Epithelial cell of esophagus (primary cell): ENCODE results near the gene MACROH2A1.

Source experiments
- DNase-seq: peaks from one replicate; pipeline ENCODE4 v3.0.0; 2010; ENCODE audit warnings: low read depth
- H3K4me3 ChIP-seq: 2 replicates; pipeline ENCODE4 v1.5.1; 2011; ENCODE audit warnings: mild to moderate bottlenecking, low read length, control low read depth
- TF ChIP-seq, protein P1 (sequence below): IDR thresholded peaks from 2 replicates; pipeline ENCODE4 v1.5.1; 2011; ENCODE audit warnings: low read depth, mild to moderate bottlenecking, low read length, control low read depth, inconsistent platforms; ENCODE audit not compliant: insufficient read depth; ENCODE audit errors: missing control alignments

MACROH2A1 gene

DNA sequence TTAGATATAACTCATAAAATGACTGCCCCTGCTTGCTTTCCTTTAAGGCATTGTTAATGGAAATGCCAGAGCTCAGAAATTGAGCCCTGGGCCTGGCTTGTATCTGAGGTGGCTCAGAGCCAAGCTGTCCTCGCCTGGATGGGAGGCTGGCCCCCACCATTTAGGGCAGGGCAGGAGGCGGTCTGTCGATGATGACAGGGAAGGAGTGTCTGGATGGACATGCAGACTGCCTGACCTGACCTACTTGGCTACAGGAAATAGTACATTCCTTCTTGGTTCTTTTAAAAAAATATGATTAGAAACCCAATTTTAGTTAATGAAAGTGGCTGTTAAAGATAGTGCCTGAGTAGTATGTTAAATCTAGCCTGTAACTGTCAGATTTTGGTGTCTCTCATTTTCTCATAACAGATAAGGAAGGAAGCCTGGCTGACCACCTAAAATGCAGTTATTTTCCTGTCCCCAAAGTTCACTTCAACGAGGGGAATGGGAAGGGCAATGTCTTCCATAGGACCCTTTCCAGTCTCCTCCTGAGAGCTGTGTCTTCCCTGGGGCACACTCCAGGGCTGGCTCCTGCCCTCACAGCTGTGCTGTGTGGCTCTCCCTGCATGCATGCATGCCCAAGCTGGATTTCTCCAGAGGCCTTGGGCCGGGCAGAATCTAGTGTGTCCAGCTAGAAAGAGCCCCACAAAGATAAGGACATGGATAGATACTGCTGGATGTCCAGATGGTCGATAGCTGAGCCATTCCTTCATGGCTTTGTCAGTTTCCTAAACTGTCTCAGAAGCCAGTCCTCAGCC lies 42.3 kb downstream of the MACROH2A1 start:
- H3K4me3 ChIP-seq, result no peak overlapping the region
- TF ChIP-seq, protein P1, sequence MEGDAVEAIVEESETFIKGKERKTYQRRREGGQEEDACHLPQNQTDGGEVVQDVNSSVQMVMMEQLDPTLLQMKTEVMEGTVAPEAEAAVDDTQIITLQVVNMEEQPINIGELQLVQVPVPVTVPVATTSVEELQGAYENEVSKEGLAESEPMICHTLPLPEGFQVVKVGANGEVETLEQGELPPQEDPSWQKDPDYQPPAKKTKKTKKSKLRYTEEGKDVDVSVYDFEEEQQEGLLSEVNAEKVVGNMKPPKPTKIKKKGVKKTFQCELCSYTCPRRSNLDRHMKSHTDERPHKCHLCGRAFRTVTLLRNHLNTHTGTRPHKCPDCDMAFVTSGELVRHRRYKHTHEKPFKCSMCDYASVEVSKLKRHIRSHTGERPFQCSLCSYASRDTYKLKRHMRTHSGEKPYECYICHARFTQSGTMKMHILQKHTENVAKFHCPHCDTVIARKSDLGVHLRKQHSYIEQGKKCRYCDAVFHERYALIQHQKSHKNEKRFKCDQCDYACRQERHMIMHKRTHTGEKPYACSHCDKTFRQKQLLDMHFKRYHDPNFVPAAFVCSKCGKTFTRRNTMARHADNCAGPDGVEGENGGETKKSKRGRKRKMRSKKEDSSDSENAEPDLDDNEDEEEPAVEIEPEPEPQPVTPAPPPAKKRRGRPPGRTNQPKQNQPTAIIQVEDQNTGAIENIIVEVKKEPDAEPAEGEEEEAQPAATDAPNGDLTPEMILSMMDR, result no peak
- no peak for DNase-seq

DNA sequence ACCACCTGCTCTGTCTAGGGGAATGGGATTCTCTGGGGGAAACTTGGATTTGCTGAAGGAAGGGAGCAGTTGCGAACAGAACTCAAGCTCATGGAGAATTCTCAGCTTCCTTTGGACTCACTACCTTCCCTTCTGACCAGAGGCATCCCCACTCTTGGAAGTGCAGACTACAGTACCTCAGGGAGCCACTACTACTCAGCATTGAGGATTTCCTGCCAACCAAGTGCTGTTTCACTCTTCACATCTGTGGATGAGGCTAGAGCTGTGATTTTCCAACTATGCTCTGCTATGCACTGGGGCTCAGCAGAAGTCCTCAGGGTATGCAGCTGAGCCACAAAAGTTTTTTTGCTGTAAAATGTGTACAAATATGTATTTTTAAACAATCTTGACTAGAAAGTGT lies 43.9 kb downstream of the MACROH2A1 start:
- DNase-seq, result no peak
- no peak overlapping the region for H3K4me3 ChIP-seq
- TF ChIP-seq, protein P1, result no peak

DNA sequence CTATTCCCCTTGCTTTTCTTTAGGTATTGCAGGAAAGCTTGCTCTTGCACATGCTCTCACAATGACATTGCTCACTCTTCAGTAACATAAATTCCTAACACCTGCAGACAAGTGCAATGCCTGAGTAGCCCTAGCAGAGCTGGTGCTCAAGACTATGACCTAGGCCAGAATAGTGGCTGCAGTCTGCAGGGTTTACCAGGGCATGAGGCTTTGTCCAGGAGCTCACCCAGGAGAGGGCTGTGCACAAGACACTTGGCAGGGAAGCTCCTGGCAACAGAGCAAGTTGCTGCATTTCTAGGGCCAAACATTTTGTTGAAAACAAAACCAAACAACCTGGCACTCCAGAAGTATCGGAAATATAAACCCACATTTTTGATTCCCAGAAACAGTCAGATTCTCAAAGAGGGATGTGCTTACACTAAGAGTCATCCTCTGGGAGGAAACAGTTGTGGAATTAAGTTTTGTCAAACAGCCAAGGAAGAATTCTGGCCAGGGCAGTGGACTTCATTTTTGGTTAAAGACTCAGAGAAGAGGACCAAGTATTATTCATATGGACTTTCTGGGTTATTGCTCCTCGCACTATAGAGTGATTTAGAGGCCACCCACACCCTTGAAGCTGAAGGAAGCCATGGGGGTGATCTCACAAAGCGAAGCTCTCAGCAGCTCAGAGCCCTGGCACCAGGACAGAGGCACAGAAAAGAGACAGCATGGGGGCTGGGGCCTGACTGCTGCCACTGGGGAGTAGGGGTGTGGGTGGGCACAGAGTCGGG lies 44.9 kb downstream of the MACROH2A1 start:
- no peak for DNase-seq
- TF ChIP-seq, protein P1, result no peak
- H3K4me3 ChIP-seq, result no peak overlapping the region

DNA sequence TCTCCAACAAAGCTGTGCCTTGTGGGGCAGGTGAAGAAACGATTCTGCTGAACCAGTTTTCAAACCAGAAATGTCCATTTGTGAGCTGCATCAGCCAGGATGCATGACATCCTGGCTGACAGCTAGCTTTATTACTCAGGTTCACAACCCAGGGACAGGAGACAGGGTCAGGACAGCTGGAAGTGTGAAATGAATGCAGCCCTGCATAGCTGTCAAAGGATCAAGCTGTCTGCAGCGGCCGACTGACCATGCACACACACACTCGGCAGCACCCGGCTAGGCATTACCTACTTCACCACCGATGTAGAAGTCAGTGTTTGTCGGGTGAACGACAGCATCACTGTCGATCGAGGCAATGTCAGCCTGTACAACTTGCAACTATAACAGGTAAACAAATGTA lies 48.5 kb downstream of the MACROH2A1 start:
- no peak overlapping the region for H3K4me3 ChIP-seq
- no peak for DNase-seq
- TF ChIP-seq, protein P1, result no peak

DNA sequence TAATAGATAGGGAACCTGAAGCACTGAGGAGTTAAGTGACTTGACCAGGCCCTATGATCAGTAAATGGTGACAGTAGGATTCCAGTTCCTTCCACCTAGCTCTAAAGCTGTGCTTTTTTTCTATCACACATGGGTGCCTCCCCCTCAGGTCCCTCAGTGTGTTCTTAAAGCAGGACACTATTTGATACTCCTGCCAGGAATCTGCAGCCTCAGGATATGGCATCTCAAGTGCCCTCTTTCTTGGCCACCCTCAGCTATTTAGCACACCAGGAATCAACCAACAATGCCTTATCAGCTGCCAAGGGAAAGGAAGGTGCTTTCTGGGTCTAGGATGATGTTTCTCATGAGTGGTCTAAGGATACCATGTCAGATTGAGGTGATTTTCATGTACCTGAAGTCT lies 49.1 kb downstream of the MACROH2A1 start:
- no peak for DNase-seq
- H3K4me3 ChIP-seq, result no peak overlapping the region
- TF ChIP-seq, protein P1, result no peak

DNA sequence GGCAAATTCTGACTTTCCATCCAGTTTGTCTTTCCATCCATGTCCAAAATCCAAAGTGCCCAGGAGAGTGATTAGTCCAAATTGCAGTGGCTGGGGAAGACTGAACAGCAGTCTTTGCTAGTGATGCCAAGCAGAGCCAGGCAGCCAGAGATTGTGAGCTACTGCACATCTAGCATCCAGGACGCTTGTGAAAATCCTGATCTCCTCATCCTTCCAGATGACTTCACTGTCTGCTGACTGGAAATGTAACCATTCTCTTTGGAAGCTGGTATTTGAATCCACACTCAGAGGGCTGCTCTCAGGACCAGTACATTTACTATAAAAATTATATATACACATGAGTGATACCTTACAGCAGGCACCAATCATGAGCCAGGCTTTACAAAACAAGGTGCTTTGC lies 49.6 kb downstream of the MACROH2A1 start:
- no peak overlapping the region for H3K4me3 ChIP-seq
- DNase-seq, result no peak
- TF ChIP-seq, protein P1, result no peak

DNA sequence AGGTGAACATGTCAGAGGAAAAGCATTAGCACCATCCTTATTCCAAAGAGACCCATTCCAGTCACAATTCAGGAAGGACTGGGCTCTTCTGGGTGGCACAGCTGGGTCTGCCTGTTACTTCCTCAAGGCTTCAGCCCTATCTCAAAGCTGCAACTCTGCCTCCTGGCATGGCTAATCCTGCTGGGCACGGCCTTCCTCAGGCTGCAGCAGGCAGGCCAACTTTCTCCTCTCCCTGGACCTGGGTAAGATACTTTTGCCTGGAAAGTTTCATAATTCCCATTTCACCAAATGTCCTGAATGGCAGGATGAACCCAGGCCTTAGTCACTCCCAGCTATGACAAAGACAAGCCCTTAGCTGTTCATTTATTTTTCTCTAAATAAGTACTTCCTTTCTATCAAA lies 50.1 kb downstream of the MACROH2A1 start:
- no peak overlapping the region for H3K4me3 ChIP-seq
- TF ChIP-seq, protein P1, result no peak
- DNase-seq, result no peak
